BLaER1 treated with 17β-estradiol and CSF1 and Interleukin-3, amounts not matched to agents 10 nM and 100 nM (cell line): ENCODE results near the gene NDUFV2.
A peak's percentile ranks its signal among the peaks of the same experiment; 100 is the strongest.

ENCODE experiments used
- H3K27ac ChIP-seq, 11 experiments: shearing (Covaris generic); formaldehyde crosslinking; 2 replicates each; pipeline ENCODE4 v1.8.1; 2022
- H3K27me3 ChIP-seq, 11 experiments: shearing (Covaris generic); formaldehyde crosslinking; 2 replicates each; pipeline ENCODE4 v1.8.1; 2022
- H3K36me3 ChIP-seq, 11 experiments: shearing (Covaris generic); formaldehyde crosslinking; 2 replicates each; pipeline ENCODE4 v1.8.1; 2022
- H3K4me1 ChIP-seq, 10 experiments: shearing (Covaris generic); formaldehyde crosslinking; 2 replicates each; pipeline ENCODE4 v1.8.1; 2022
- H3K4me2 ChIP-seq, 11 experiments: shearing (Covaris generic); formaldehyde crosslinking; 2 replicates each; pipeline ENCODE4 v1.8.1; 2022
- H3K4me3 ChIP-seq, 10 experiments: shearing (Covaris generic); formaldehyde crosslinking; 2 replicates each; pipeline ENCODE4 v1.8.1; 2022
- H3K9ac ChIP-seq, 11 experiments: shearing (Covaris generic); formaldehyde crosslinking; 2 replicates each; pipeline ENCODE4 v1.8.1; 2022
- H3K9me3 ChIP-seq, 11 experiments: shearing (Covaris generic); formaldehyde crosslinking; replicated peaks in 1 of 11; 2 replicates each; pipeline ENCODE4 v1.8.1; 2022
- H4K20me1 ChIP-seq, 11 experiments: shearing (Covaris generic); formaldehyde crosslinking; 2 replicates each; pipeline ENCODE4 v1.8.1; 2022
- Cebpa-rat ChIP-seq, 11 experiments: shearing (Covaris generic); IDR thresholded peaks; 2 replicates each; pipeline ENCODE4 v1.8.1; 2022

NDUFV2 gene

DNA sequence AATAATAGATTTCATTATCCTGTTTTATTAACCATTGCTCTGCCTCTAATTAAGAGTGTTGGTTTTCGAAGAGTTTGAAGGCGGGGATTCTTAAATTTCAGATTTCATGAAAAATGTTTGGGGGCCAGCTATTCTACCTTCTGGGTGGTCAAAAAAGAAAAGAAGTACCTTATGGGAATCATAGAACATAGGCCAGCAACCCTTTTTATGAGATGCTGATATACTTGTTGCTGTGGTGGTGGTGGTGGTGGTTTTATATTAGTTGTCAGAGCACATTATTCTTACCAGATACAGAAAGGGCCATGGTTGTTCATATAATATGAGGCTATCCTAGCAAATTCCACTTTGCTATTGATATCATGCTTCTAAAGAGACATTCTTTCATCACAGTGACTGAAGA lies 38.5 kb downstream of the NDUFV2 start:
- H3K4me3 ChIP-seq = no peak overlapping the region
- 0 out of 22 replicates have a peak, but pooled peaks cover 0 to 5% (median 0%) of the 10 kb centered on the region in 11 experiments for H3K36me3 ChIP-seq
- peaks cover 36 to 77% (median 46%) of the 10 kb centered on the region in 10 experiments for H3K4me1 ChIP-seq
- no peaks in the 10 kb centered on the region for H3K27me3 ChIP-seq
- H3K27ac ChIP-seq = no peak overlapping the region
- H4K20me1 ChIP-seq = peaks cover 10 to 86% (median 40%) of the 10 kb centered on the region in 11 experiments; a peak in 18 of 22 replicates
- no peaks in the 10 kb centered on the region for H3K9me3 ChIP-seq
- H3K4me2 ChIP-seq = peak overlapping the region in 6 of 11 experiments; percentile 74 to 98 (median 95); a peak in 11 of 22 replicates
- TF ChIP-seq Cebpa-rat (IDR thresholded peaks at IDR 0.05) = no peak
- peak overlapping the region in 3 of 11 experiments; percentile 29 to 91 (median 31); a peak in 1 of 22 replicates for H3K9ac ChIP-seq

DNA sequence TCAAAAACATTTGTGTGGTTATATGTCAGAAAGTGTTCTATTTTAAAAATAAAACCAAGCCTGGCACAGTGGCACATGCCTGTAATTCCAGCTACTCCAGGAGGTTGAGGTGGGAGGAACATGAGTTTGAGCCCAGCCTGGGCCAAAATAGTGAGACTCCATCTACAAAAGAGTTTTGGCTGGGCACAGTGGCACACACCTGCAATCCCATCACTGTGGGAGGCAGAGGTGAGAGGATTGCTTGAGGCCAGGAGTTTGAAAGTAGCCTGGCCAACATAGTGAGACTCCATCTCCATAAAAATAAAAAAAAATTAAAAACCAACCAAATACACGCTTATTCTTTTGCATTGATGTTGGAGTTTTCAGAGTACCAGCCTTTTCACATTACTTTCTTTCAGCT lies 43.7 kb downstream of the NDUFV2 start:
- peak overlapping the region in 8 of 11 experiments; percentile 17 to 85 (median 71); a peak in 13 of 22 replicates for H3K4me2 ChIP-seq
- no peak overlapping the region for H3K4me3 ChIP-seq
- H3K27ac ChIP-seq = peak overlapping the region in 10 of 11 experiments; percentile 46 to 87 (median 78); a peak in 17 of 22 replicates
- peaks cover 0 to 100% (median 16%) of the 10 kb centered on the region in 11 experiments; a peak in 10 of 22 replicates for H4K20me1 ChIP-seq
- H3K9ac ChIP-seq = peak overlapping the region in 6 of 11 experiments; percentile 1 to 74 (median 39); a peak in 5 of 22 replicates
- TF ChIP-seq Cebpa-rat (IDR thresholded peaks at IDR 0.05) = no peak
- no peaks in the 10 kb centered on the region for H3K27me3 ChIP-seq
- H3K4me1 ChIP-seq = peaks cover 29 to 97% (median 47%) of the 10 kb centered on the region in 10 experiments
- H3K9me3 ChIP-seq = no peaks in the 10 kb centered on the region
- H3K36me3 ChIP-seq = peaks cover 0 to 5% (median 0%) of the 10 kb centered on the region in 11 experiments; a peak in 1 of 22 replicates

DNA sequence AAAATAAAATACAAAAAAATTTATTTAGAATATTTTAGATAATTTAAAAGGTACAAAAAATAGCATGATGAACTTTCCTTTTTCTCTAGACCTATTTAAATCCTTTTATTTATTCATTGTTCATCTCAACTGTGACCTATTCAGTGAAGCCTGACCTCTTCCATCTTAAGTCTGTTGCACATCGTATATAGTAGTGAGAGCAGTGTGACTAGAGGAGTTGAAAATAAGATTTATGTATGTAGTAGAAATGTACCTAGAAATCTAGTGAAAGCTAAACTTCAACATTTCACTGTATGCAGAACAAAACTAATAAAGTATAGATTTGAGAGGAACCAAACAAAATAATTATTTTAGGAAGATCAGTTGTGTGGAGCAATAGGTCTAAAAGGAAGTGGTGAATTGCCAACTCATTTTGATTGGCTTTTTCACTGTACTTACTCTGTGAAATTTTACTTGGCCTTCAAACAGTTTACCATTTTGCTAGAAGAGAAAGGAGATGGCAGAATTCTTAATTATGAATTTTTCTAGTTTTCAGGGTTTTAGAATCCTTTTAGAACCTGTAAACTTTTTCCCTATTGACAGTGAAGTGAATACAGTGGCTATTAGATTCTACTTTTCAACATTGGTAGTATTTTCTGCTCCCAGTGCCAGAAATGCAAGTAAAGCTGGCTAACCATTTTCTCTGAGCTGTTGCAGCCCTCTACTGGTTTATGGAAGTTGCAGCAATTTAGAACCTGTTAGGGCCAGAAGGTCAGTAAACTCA lies 45.1 kb downstream of the NDUFV2 start:
- H3K9me3 ChIP-seq = no peaks in the 10 kb centered on the region
- H3K9ac ChIP-seq = peak overlapping the region; percentile 33 to 74 (median 57); a peak in 18 of 22 replicates
- TF ChIP-seq Cebpa-rat (IDR thresholded peaks at IDR 0.05) = peak in 1 of 11 experiments; percentile 32; a peak in 1 of 22 replicates
- H3K36me3 ChIP-seq = peaks cover 0 to 3% (median 0%) of the 10 kb centered on the region in 11 experiments; a peak in 1 of 22 replicates
- peak overlapping the region in 4 of 10 experiments; percentile 4 to 41 (median 6); a peak in 5 of 20 replicates for H3K4me3 ChIP-seq
- H3K4me2 ChIP-seq = peak overlapping the region; percentile 30 to 85 (median 69)
- peak overlapping the region; percentile 40 to 87 (median 77); a peak in 21 of 22 replicates for H3K27ac ChIP-seq
- H4K20me1 ChIP-seq = peaks cover 0 to 100% (median 24%) of the 10 kb centered on the region in 11 experiments; a peak in 11 of 22 replicates
- H3K4me1 ChIP-seq = peaks cover 29 to 95% (median 47%) of the 10 kb centered on the region in 10 experiments
- no peaks in the 10 kb centered on the region for H3K27me3 ChIP-seq

DNA sequence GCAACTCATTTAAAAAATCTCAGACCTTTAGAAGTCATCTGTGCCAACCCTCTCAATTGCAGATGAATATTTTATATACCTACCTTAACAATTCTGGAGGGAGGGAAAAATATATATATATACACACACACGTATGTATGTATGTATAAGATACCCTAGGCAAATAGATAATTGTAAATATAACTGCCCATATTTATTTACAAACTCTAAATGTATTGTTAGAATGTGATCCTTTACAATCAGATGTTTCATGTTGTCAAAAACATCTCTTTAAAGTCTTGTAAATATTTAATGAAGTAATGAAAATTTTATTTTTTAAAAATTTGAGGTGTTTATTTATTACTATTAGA lies 45.7 kb downstream of the NDUFV2 start:
- no peaks in the 10 kb centered on the region for H3K9me3 ChIP-seq
- H3K27me3 ChIP-seq = no peaks in the 10 kb centered on the region
- H3K4me1 ChIP-seq = peaks cover 29 to 95% (median 46%) of the 10 kb centered on the region in 10 experiments
- peaks cover 0 to 100% (median 20%) of the 10 kb centered on the region in 11 experiments; a peak in 11 of 22 replicates for H4K20me1 ChIP-seq
- peak overlapping the region; percentile 30 to 85 (median 69); a peak in 21 of 22 replicates for H3K4me2 ChIP-seq
- H3K9ac ChIP-seq = peak overlapping the region in 10 of 11 experiments; percentile 33 to 74 (median 66); a peak in 14 of 22 replicates
- H3K36me3 ChIP-seq = no peaks in the 10 kb centered on the region; a peak in 1 of 22 replicates
- peak overlapping the region in 1 of 10 experiments; percentile 6; a peak in 1 of 20 replicates for H3K4me3 ChIP-seq
- no peak for TF ChIP-seq Cebpa-rat (IDR thresholded peaks at IDR 0.05)
- peak overlapping the region; percentile 40 to 87 (median 77); a peak in 21 of 22 replicates for H3K27ac ChIP-seq

DNA sequence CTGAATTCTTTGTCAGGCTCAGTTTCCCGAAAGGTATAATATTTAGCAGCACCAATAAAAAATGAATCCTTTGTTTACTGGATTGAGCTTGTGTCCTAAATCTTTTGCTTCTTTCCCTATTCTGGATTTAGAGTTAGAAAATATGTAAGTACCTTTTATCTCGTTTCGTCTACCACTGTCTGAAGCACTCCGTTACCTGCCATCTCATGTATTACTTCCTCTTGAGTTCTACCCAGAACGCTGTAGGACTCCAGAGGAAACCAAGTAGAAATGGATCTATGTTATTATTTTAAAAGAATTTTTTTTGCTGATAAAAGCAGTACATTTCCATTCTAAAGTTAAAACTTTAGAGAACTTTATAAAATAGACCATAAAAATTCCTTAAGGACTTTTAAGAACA lies 47.6 kb downstream of the NDUFV2 start:
- Histone ChIP-seq H3K36me3 (peaks cover 0 to 13% (median 9%) of the 10 kb centered on the region in 11 experiments; a peak in 14 of 22 replicates), H3K27ac (no peak overlapping the region), H3K4me3 (no peak overlapping the region), H3K4me1 (peaks cover 20 to 85% (median 34%) of the 10 kb centered on the region in 10 experiments), H3K9ac (no peak overlapping the region), H3K27me3 (no peaks in the 10 kb centered on the region), H3K9me3 (peaks cover 0 to 14% (median 12%) of the 10 kb centered on the region in 11 experiments; a peak in 17 of 22 replicates), H3K4me2 (peak overlapping the region in 2 of 11 experiments; percentile 24 to 26; a peak in 2 of 22 replicates), H4K20me1 (peaks cover 0 to 100% (median 18%) of the 10 kb centered on the region in 11 experiments; a peak in 11 of 22 replicates)
- no peak for TF ChIP-seq Cebpa-rat (IDR thresholded peaks at IDR 0.05)

DNA sequence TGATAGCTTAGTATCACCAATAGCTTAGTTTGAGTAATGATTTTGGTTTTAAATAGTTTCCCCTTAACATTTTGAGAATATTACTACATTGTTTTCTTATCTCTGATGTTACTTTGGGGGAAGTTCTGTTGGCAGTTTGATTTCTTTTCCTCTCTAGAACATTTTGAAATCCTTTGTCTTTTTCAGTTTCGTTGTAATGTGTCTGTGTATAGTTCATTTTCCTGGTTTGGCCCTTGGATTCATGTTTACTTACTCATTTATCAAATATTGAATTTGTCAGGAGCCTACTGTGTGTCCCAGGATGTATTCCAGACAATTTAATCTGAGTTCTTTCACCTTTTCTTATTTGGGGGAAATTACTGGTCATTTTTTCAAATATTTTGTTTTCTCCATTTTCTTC lies 50.8 kb downstream of the NDUFV2 start:
- H3K27ac ChIP-seq = 0 out of 22 replicates have a peak overlapping the region, but pooled peaks of 1 of the 11 experiments have one; percentile 36
- no peaks in the 10 kb centered on the region for H3K27me3 ChIP-seq
- H3K36me3 ChIP-seq = peaks cover 0 to 27% (median 12%) of the 10 kb centered on the region in 11 experiments; a peak in 15 of 22 replicates
- H4K20me1 ChIP-seq = peaks cover 0 to 100% (median 14%) of the 10 kb centered on the region in 11 experiments; a peak in 12 of 22 replicates
- H3K9ac ChIP-seq = no peak overlapping the region
- H3K9me3 ChIP-seq = peaks cover 0 to 23% (median 20%) of the 10 kb centered on the region in 11 experiments; a peak in 17 of 22 replicates
- no peak overlapping the region for H3K4me3 ChIP-seq
- no peak for TF ChIP-seq Cebpa-rat (IDR thresholded peaks at IDR 0.05)
- H3K4me1 ChIP-seq = peaks cover 0 to 53% (median 9%) of the 10 kb centered on the region in 10 experiments; a peak in 13 of 20 replicates
- H3K4me2 ChIP-seq = peak overlapping the region in 1 of 11 experiments; percentile 17; a peak in 2 of 22 replicates

DNA sequence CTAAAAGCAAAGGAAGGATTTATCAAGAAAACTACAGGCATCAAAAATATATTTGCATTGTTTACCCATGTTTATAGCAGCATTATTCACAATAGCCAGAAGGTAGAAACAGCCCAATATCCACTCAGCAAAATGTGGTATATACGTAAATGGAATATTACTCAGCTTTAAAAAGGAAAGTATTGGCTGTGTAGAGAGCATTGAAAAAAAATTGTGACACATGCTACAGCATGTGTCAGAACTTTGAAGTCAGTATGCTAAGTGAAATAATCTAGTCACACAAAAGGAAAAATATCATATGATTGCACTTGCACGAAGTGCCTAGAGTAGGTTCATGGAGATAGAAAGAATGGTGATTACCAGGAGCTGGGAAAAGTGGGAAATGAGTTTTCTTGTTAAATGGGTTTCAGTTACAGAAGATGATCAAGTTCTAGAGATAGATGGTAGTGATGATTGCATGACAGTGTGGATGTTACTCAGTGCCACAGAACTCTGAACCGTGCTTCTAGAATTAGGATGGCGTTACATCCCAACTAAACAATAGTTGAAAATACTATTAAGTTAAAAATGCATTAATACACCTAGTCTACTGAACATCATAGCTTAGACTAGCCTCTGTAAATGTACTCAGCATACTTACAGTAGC lies 54.2 kb downstream of the NDUFV2 start:
- H3K36me3 ChIP-seq = peaks cover 9 to 57% (median 21%) of the 10 kb centered on the region in 11 experiments; a peak in 18 of 22 replicates
- H3K4me1 ChIP-seq = peaks cover 0 to 26% (median 0%) of the 10 kb centered on the region in 10 experiments; a peak in 6 of 20 replicates
- H3K9me3 ChIP-seq = peaks cover under 1 to 44% (median 23%) of the 10 kb centered on the region in 11 experiments; a peak in 20 of 22 replicates
- no peak overlapping the region for H3K4me2 ChIP-seq
- no peak overlapping the region for H3K9ac ChIP-seq
- H3K4me3 ChIP-seq = no peak overlapping the region
- peaks cover 0 to 99% (median 21%) of the 10 kb centered on the region in 11 experiments; a peak in 11 of 22 replicates for H4K20me1 ChIP-seq
- no peak for TF ChIP-seq Cebpa-rat (IDR thresholded peaks at IDR 0.05)
- H3K27me3 ChIP-seq = no peaks in the 10 kb centered on the region
- no peak overlapping the region for H3K27ac ChIP-seq

DNA sequence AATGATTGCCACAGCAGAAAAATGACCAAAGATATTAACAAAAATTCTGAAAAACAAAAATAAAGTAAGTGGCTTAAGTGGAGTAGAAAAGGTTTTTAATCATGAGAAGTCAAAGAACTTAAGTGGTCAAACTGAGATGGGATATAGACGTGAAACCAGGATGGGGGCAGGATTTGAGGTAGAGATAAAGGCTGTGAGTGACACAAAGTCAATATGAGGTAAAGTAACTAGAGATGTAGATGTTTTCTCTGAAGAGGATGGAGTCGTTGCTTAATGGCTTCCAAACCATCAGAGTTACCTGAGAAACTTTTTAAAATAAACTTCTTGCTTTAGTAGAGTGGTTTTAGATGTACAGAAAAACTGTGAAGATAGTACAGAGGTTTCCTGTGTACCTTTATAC lies 55.3 kb downstream of the NDUFV2 start:
- Histone ChIP-seq H3K9ac (no peak overlapping the region), H3K9me3 (peaks cover 11 to 55% (median 33%) of the 10 kb centered on the region in 11 experiments), H3K27me3 (no peaks in the 10 kb centered on the region), H3K4me2 (no peak overlapping the region), H3K4me1 (peaks cover 0 to 16% (median 0%) of the 10 kb centered on the region in 10 experiments; a peak in 6 of 20 replicates), H3K27ac (no peak overlapping the region), H4K20me1 (peaks cover 0 to 97% (median 18%) of the 10 kb centered on the region in 11 experiments; a peak in 10 of 22 replicates), H3K36me3 (peaks cover 18 to 67% (median 28%) of the 10 kb centered on the region in 11 experiments; a peak in 18 of 22 replicates), H3K4me3 (no peak overlapping the region)
- TF ChIP-seq Cebpa-rat (IDR thresholded peaks at IDR 0.05) = no peak
